Stimulated activated CD8-positive, alpha-beta memory T cell treated with anti-CD3 and anti-CD28 coated beads, Interleukin-15, amount 100 ng/mL, for 48 hours (primary cell): Measurements from ENCODE around the gene STX8.

Experiments used
- DNase-seq, 2 donors: peaks; one replicate each; pipeline ENCODE4 v3.0.0-alpha.2; 2020; ENCODE audit warnings: low read depth in 2 of 2

The STX8 gene

GRCh38 chr17:9298776-9299295, 276.8 kb downstream of the STX8 start:
- no peak for DNase-seq

- no peak for DNase-seq
Observed at GRCh38 chr17:9298135-9298534, 277.5 kb downstream of the STX8 start.

- no peak for DNase-seq
Observed at GRCh38 chr17:9294661-9295210, 280.9 kb downstream of the STX8 start.

- DNase-seq = no peak
Observed at GRCh38 chr17:9292561-9292941, 283.1 kb downstream of the STX8 start.

- DNase-seq = no peak
Observed at GRCh38 chr17:9291912-9292560, 283.6 kb downstream of the STX8 start.

- no peak for DNase-seq
Observed at GRCh38 chr17:9290226-9290613, 285.4 kb downstream of the STX8 start.

- no peak for DNase-seq
Observed at GRCh38 chr17:9287306-9287705, 288.3 kb downstream of the STX8 start.

- no peak for DNase-seq
Observed at GRCh38 chr17:9286434-9286833, 289.2 kb downstream of the STX8 start.

- no peak for DNase-seq
Observed at GRCh38 chr17:9285602-9286427, 289.8 kb downstream of the STX8 start.

GRCh38 chr17:9284884-9285283, 290.7 kb downstream of the STX8 start:
- no peak for DNase-seq

- DNase-seq = no peak
Observed at GRCh38 chr17:9283909-9284308, 291.7 kb downstream of the STX8 start.

- DNase-seq = no peak
Observed at GRCh38 chr17:9279893-9280292, 295.7 kb downstream of the STX8 start.

GRCh38 chr17:9274973-9275372, 300.6 kb downstream of the STX8 start:
- DNase-seq = no peak

- peak in 1 of 2 donors; percentile 36 for DNase-seq
Observed at GRCh38 chr17:9273428-9274391, 301.9 kb downstream of the STX8 start.

- no peak for DNase-seq
Observed at GRCh38 chr17:9272501-9273200, 303.0 kb downstream of the STX8 start.

- no peak for DNase-seq
Observed at GRCh38 chr17:9271989-9272388, 303.6 kb downstream of the STX8 start.

GRCh38 chr17:9270921-9271320, 304.7 kb downstream of the STX8 start:
- no peak for DNase-seq

- DNase-seq = no peak
Observed at GRCh38 chr17:9269350-9270035, 306.1 kb downstream of the STX8 start.

- DNase-seq = no peak
Observed at GRCh38 chr17:9268546-9268945, 307.1 kb downstream of the STX8 start.

- DNase-seq = no peak
Observed at GRCh38 chr17:9266697-9267117, 308.9 kb downstream of the STX8 start.
